Breast epithelium (tissue), 3 donors: ENCODE measurements around the gene BMP10.

Source experiments
- POLR2A ChIP-seq: fragments of 450-650 bp; IDR thresholded peaks from one replicate; pipeline ENCODE4 v1.6.1; 2016; ENCODE audit warnings: antibody characterized with exemption, mild to moderate bottlenecking, moderate library complexity
- POLR2AphosphoS5 ChIP-seq, 3 donors: sonication (generic); formaldehyde crosslinking; IDR thresholded peaks; one replicate each; pipeline ENCODE4 v1.6.1; 2017; ENCODE audit warnings: antibody characterized with exemption in 3 of 3
- TF ChIP-seq, protein P1 (sequence below), 3 donors: fragments of 450-650 bp; IDR thresholded peaks; one replicate each; pipeline ENCODE4 v1.5.1; 2016 to 2017; ENCODE audit warnings: antibody characterized with exemption in 3 of 3, mild to moderate bottlenecking in 3 of 3, moderate library complexity in 3 of 3

- TF ChIP-seq, protein P1, sequence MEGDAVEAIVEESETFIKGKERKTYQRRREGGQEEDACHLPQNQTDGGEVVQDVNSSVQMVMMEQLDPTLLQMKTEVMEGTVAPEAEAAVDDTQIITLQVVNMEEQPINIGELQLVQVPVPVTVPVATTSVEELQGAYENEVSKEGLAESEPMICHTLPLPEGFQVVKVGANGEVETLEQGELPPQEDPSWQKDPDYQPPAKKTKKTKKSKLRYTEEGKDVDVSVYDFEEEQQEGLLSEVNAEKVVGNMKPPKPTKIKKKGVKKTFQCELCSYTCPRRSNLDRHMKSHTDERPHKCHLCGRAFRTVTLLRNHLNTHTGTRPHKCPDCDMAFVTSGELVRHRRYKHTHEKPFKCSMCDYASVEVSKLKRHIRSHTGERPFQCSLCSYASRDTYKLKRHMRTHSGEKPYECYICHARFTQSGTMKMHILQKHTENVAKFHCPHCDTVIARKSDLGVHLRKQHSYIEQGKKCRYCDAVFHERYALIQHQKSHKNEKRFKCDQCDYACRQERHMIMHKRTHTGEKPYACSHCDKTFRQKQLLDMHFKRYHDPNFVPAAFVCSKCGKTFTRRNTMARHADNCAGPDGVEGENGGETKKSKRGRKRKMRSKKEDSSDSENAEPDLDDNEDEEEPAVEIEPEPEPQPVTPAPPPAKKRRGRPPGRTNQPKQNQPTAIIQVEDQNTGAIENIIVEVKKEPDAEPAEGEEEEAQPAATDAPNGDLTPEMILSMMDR (IDR thresholded peaks at IDR 0.05) = no peak
- TF ChIP-seq POLR2A = no peak
- TF ChIP-seq POLR2AphosphoS5 (IDR thresholded peaks at IDR 0.05) = no peak
Observed at GRCh38 chr2:68880213-68880612, 9.0 kb upstream of the BMP10 start.
